Lower leg skin (tissue), 3 donors: Measurements from ENCODE around the gene NTN3.

ENCODE experiments used
- CTCF ChIP-seq, 3 donors: fragments of 450-650 bp; IDR thresholded peaks; one replicate each; pipeline ENCODE4 v1.5.1; 2016; ENCODE audit warnings: antibody characterized with exemption in 3 of 3, mild to moderate bottlenecking in 3 of 3, moderate library complexity in 2 of 3
- POLR2A ChIP-seq, 2 donors: fragments of 450-650 bp; IDR thresholded peaks; one replicate each; pipeline ENCODE4 v1.6.1; 2016 to 2017; ENCODE audit warnings: antibody characterized with exemption in 2 of 2, mild to moderate bottlenecking in 1 of 2, moderate library complexity in 1 of 2

DNA sequence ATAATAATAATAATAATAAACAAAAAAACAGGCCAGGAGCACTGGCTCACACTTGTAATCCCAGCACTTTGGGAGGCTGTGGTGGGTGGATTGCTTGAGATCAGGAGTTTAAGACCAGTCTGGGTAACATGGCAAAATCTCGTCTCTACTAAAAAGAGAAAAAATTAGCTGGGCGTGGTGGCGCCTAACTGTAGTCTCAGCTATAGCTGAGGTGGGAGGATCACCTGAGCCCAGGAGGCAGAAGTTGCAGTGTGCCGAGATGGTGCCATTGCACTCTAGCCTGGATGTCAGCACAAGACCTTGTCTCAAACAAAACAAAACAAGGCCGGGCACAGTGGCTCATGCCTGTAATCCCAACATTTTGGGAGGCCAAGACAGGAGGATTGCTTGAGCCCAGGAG, 23.9 kb downstream of the NTN3 start:
- TF ChIP-seq CTCF (IDR thresholded peaks at IDR 0.05): no peak
- TF ChIP-seq POLR2A (IDR thresholded peaks at IDR 0.05): no peak
